ENCODE measurements around the gene FREY1. TPM values are rescaled to one million over a fixed set of nuclear protein-coding genes. Genes with fewer than 3 reads are reported as not detected.

Gene FREY1
- total and polyA plus RNA-seq, 2 of the 8 experiments (the other 6 are each of a cell fraction or from before 2014, with no cell fraction given): 0.32 to 1.1 TPM

GRCh38 chr11:45872651-45873356, 34.3 kb downstream of the FREY1 start:
- Histone ChIP-seq H2BK5ac (ENCODE audit: low read depth, low read length) (no peak overlapping the region), H4K20me1 (replicated peaks in 1 of 2; ENCODE audit: control insufficient read depth in 1 of 2, insufficient read depth in 2 of 2, low read length in 2 of 2) (peaks cover 0 to 2% of the 10 kb centered on the region in 2 experiments), H3K27ac (ENCODE audit: low read depth, low read length) (no peak overlapping the region), H2BK120ac (replicated peaks; ENCODE audit: low read depth, low read length) (no peak overlapping the region), H3K4me3 (ENCODE audit: extremely low read depth in 1 of 4, insufficient read depth in 2 of 4, low read depth in 3 of 4, low read length in 4 of 4) (no peak overlapping the region), H4K91ac (replicated peaks; ENCODE audit: insufficient read length, low read length) (no peak overlapping the region), H3K4ac (replicated peaks; ENCODE audit: insufficient read length, low read depth, low read length) (no peak overlapping the region), H3K56ac (replicated peaks; ENCODE audit: insufficient read length, low read depth, low read length) (no peak overlapping the region), H3K9ac (replicated peaks in 1 of 4; ENCODE audit: extremely low read depth in 1 of 4, low read depth in 3 of 4, low read length in 3 of 4) (no peak overlapping the region), H3K79me1 (ENCODE audit: low read depth, low read length) (peaks cover 2% of the 10 kb centered on the region), H2BK12ac (ENCODE audit: low read depth, low read length) (no peak overlapping the region), H4K5ac (ENCODE audit: insufficient read length, low read depth, low read length) (no peak overlapping the region), H3K18ac (ENCODE audit: extremely low read depth, low read length) (no peak overlapping the region), H3K79me2 (ENCODE audit: control insufficient read depth in 1 of 2, insufficient read depth in 2 of 2, low read length in 2 of 2) (no peaks in the 10 kb centered on the region), H2AFZ (ENCODE audit: low read length) (no peak overlapping the region), H3K27me3 (replicated peaks in 1 of 4; ENCODE audit: control insufficient read depth in 3 of 4, extremely low read depth in 1 of 4, insufficient read depth in 3 of 4, low read length in 3 of 4) (no peaks in the 10 kb centered on the region), H3K36me3 (ENCODE audit: control insufficient read depth in 2 of 4, insufficient read depth in 4 of 4, low read length in 3 of 4) (peaks cover 5 to 15% (median 10%) of the 10 kb centered on the region in 4 experiments; a peak in 5 of 8 replicates), H4K8ac (ENCODE audit: extremely low read depth, insufficient read depth, low read length) (no peak overlapping the region), H2BK20ac (ENCODE audit: low read length) (no peak overlapping the region), H3K4me1 (replicated peaks in 1 of 4; ENCODE audit: control insufficient read depth in 3 of 4, insufficient read depth in 4 of 4, low read length in 3 of 4) (peaks cover 9 to 16% (median 13%) of the 10 kb centered on the region in 4 experiments; a peak in 6 of 7 replicates), H3K9me3 (ENCODE audit: insufficient read depth in 2 of 2, low read depth in 1 of 2, low read length in 1 of 2) (no peaks in the 10 kb centered on the region), H3K23ac (ENCODE audit: insufficient read length) (no peak overlapping the region), H3K4me2 (ENCODE audit: insufficient read depth in 1 of 2, low read depth in 2 of 2, low read length in 2 of 2) (no peak overlapping the region), H3K14ac (ENCODE audit: insufficient read length) (no peak overlapping the region), H2BK15ac (ENCODE audit: low read length) (no peak overlapping the region), H3K23me2 (ENCODE audit: low read depth, low read length) (no peaks in the 10 kb centered on the region), H2AK5ac (ENCODE audit: low read depth, low read length) (no peak overlapping the region)
- ChIA-PET CTCF (ENCODE audit: partially characterized antibody) (interaction anchor here (0.6 to 6.3 kb wide), 50 partner anchors 8 to 447 kb away, joined by 3 to 90 read pairs (median 4); partner anchors contain the start of genes PEX16 and SLC35C1), POLR2A (ENCODE audit: partially characterized antibody) (interaction anchor here (0.7 to 2.5 kb wide), 9 partner anchors 10 to 59 kb away, joined by 3 to 9 read pairs (median 4); partner anchors contain the start of genes LARGE2 and PEX16)
- FAIRE-seq: peak; percentile 82
- peak; percentile 73 to 86 for DNase-seq (ENCODE audit: low read depth in 1 of 2, low spot score in 2 of 2)
- 33% methylated on average over 9 of the region's 9 CpGs; no CpG with 5 or more reads in 1 of the 2 experiments for WGBS, 2 experiments (ENCODE audit: extremely low coverage in 1 of 2, insufficient coverage in 1 of 2, insufficient read length in 1 of 2, insufficient replicate concordance in 2 of 2, low coverage in 1 of 2, low lambda C conversion rate in 2 of 2, missing lambda C conversion rate in 1 of 2)
- TF ChIP-seq MAFK (IDR thresholded peaks at IDR 0.05; ENCODE audit: low read depth, low read length) (peak; percentile 38; the same call in 1 of the 2 replicates), SIRT6 (IDR thresholded peaks at IDR 0.05; ENCODE audit: low read length) (no peak), E2F6 (IDR thresholded peaks at IDR 0.05) (no peak), CEBPB (IDR thresholded peaks at IDR 0.05; ENCODE audit: low read depth, low read length) (0 out of 2 replicates have a peak, but pooled peaks have one; percentile 3), CBX8 (IDR thresholded peaks at IDR 0.05; ENCODE audit: borderline replicate concordance, low read depth, low read length) (no peak), NANOG (IDR thresholded peaks at IDR 0.05; ENCODE audit: insufficient read depth, low read depth, low read length, poor library complexity, severe bottlenecking) (no peak), CHD2 (IDR thresholded peaks at IDR 0.05; ENCODE audit: low read length) (no peak)
- TF ChIP-seq, protein P1, sequence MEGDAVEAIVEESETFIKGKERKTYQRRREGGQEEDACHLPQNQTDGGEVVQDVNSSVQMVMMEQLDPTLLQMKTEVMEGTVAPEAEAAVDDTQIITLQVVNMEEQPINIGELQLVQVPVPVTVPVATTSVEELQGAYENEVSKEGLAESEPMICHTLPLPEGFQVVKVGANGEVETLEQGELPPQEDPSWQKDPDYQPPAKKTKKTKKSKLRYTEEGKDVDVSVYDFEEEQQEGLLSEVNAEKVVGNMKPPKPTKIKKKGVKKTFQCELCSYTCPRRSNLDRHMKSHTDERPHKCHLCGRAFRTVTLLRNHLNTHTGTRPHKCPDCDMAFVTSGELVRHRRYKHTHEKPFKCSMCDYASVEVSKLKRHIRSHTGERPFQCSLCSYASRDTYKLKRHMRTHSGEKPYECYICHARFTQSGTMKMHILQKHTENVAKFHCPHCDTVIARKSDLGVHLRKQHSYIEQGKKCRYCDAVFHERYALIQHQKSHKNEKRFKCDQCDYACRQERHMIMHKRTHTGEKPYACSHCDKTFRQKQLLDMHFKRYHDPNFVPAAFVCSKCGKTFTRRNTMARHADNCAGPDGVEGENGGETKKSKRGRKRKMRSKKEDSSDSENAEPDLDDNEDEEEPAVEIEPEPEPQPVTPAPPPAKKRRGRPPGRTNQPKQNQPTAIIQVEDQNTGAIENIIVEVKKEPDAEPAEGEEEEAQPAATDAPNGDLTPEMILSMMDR (IDR thresholded peaks at IDR 0.05; ENCODE audit: control extremely low read depth in 1 of 3, insufficient read depth in 1 of 3, low read depth in 1 of 3, low read length in 3 of 3): peak; percentile 92 to 98 (median 95)
